ENCODE results near the gene ARG2.

- TF ChIP-seq, protein P1, sequence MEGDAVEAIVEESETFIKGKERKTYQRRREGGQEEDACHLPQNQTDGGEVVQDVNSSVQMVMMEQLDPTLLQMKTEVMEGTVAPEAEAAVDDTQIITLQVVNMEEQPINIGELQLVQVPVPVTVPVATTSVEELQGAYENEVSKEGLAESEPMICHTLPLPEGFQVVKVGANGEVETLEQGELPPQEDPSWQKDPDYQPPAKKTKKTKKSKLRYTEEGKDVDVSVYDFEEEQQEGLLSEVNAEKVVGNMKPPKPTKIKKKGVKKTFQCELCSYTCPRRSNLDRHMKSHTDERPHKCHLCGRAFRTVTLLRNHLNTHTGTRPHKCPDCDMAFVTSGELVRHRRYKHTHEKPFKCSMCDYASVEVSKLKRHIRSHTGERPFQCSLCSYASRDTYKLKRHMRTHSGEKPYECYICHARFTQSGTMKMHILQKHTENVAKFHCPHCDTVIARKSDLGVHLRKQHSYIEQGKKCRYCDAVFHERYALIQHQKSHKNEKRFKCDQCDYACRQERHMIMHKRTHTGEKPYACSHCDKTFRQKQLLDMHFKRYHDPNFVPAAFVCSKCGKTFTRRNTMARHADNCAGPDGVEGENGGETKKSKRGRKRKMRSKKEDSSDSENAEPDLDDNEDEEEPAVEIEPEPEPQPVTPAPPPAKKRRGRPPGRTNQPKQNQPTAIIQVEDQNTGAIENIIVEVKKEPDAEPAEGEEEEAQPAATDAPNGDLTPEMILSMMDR (IDR thresholded peaks at IDR 0.05) = no peak
- peak in 1 of 2 donors; percentile 49 for TF ChIP-seq POLR2A (IDR thresholded peaks at IDR 0.05)
These were observed 3.0 kb downstream of the ARG2 start for GRCh38 chr14:67622675-67623074.
